Naive thymus-derived CD8-positive, alpha-beta T cell (primary cell): ENCODE data around the gene SERP2. TPM values are rescaled to one million over a fixed set of nuclear protein-coding genes. Genes with fewer than 3 reads are reported as not detected.
A peak's percentile ranks its signal among the peaks of the same experiment; 100 is the strongest.

Experiments
- ATAC-seq, 2 donors: fragments of 150-1000 bp; cut with Tn5 transposase in 1 of 2; sonication (Bioruptor Pico), chemical (Tn5 transposase) in 1 of 2; 1 replicate in 1 of 2; 2 replicates in 1 of 2; pipeline ENCODE4 v1.10.0; 2021; ENCODE audit warnings: mild to moderate bottlenecking in 2 of 2, moderate library complexity in 2 of 2
- POLR2A ChIA-PET: fragments of 350-600 bp; sonication (Branson Sonifier 250); formaldehyde crosslinking; loops from one replicate; lab custom pipeline; 2021; ENCODE audit warnings: antibody characterized with exemption; lab: Charles Lee
- DNase-seq, 10 donors: peaks; one replicate each; pipeline versions ENCODE4 v3.0.0 to v3.0.0-alpha.2; 2020 to 2022
- H3K27ac Mint-ChIP-seq, 10 donors: one replicate each; pipeline ENCODE4 v1.8.0; 2020 to 2022; ENCODE audit warnings: mild to moderate bottlenecking in 10 of 10, mixed read lengths in 10 of 10, moderate library complexity in 4 of 10, inconsistent platforms in 1 of 10
- H3K27me3 Mint-ChIP-seq, 5 donors: one replicate each; pipeline ENCODE4 v1.8.0; 2021 to 2022; ENCODE audit warnings: mixed read lengths in 5 of 5
- H3K36me3 Mint-ChIP-seq, 3 donors: one replicate each; pipeline ENCODE4 v1.8.0; 2020 to 2022; ENCODE audit warnings: mixed read lengths in 3 of 3, mild to moderate bottlenecking in 2 of 3, inconsistent platforms in 1 of 3
- H3K4me1 Mint-ChIP-seq, 4 donors: one replicate each; pipeline ENCODE4 v1.8.0; 2021 to 2022; ENCODE audit warnings: mixed read lengths in 4 of 4
- H3K4me3 Mint-ChIP-seq, 10 donors: one replicate each; pipeline ENCODE4 v1.8.0; 2020 to 2022; ENCODE audit warnings: mild to moderate bottlenecking in 10 of 10, mixed read lengths in 10 of 10, moderate library complexity in 6 of 10, inconsistent platforms in 1 of 10
- H3K9me3 Mint-ChIP-seq, 9 donors: one replicate each; pipeline ENCODE4 v1.8.0; 2020 to 2022; ENCODE audit warnings: mixed read lengths in 9 of 9, mild to moderate bottlenecking in 3 of 9, inconsistent platforms in 1 of 9, moderate library complexity in 1 of 9
- polyA plus RNA-seq, 3 donors: library from polyadenylated mRNA; unstranded; fragments of 300-500 nt; fragmentation: Illumina TruSeq; gene quantifications; one replicate each; pipeline ENCODE4 v1.2.3, GENCODE V29; 2021
- total RNA-seq, 8 experiments: library from RNA in 2 of 8; stranded (reverse) in 2 of 8; gene quantifications; one replicate each; pipeline ENCODE4 v1.2.3 and lab custom pipeline; 2021 to 2026

SERP2 gene
- total and polyA plus RNA-seq, 5 experiments from 2014 or later = 0.34 to 0.49 TPM; not detected in 3

GRCh38 chr13:44396701-44397580 lies 23.3 kb downstream of the SERP2 start:
- no peak overlapping the region for H3K4me3 Mint-ChIP-seq
- peaks cover 0 to 10% (median 1%) of the 10 kb centered on the region in 4 donors for H3K4me1 Mint-ChIP-seq
- H3K27ac Mint-ChIP-seq = no peak overlapping the region
- ATAC-seq = no peak
- POLR2A ChIA-PET = no interaction called here
- no peaks in the 10 kb centered on the region for H3K36me3 Mint-ChIP-seq
- no peak for DNase-seq
- H3K9me3 Mint-ChIP-seq = no peaks in the 10 kb centered on the region
- H3K27me3 Mint-ChIP-seq = peaks cover 0 to 13% (median 0%) of the 10 kb centered on the region in 5 donors

- Mint-ChIP-seq H3K27ac (peak overlapping the region in 1 of 10 donors; percentile 40), H3K4me3 (no peak overlapping the region), H3K4me1 (peaks cover 0 to 8% (median 1%) of the 10 kb centered on the region in 4 donors), H3K9me3 (no peaks in the 10 kb centered on the region), H3K36me3 (no peaks in the 10 kb centered on the region), H3K27me3 (peaks cover 0 to 8% (median 0%) of the 10 kb centered on the region in 5 donors)
- no peak for ATAC-seq
- no peak for DNase-seq
- POLR2A ChIA-PET = no interaction called here
Observed at GRCh38 chr13:44397766-44398223, 24.2 kb downstream of the SERP2 start.

- Mint-ChIP-seq H3K27me3 (peaks cover 0 to 12% (median 0%) of the 10 kb centered on the region in 5 donors), H3K36me3 (no peaks in the 10 kb centered on the region), H3K9me3 (no peaks in the 10 kb centered on the region), H3K27ac (no peak overlapping the region), H3K4me1 (no peaks in the 10 kb centered on the region), H3K4me3 (no peak overlapping the region)
- DNase-seq = no peak
- POLR2A ChIA-PET = no interaction called here
- no peak for ATAC-seq
Observed at GRCh38 chr13:44398606-44399005, 25.0 kb downstream of the SERP2 start.

- POLR2A ChIA-PET = no interaction called here
- Mint-ChIP-seq H3K4me3 (no peak overlapping the region), H3K27ac (no peak overlapping the region), H3K9me3 (no peaks in the 10 kb centered on the region), H3K4me1 (no peaks in the 10 kb centered on the region), H3K36me3 (no peaks in the 10 kb centered on the region), H3K27me3 (peaks cover 0 to 16% (median 2%) of the 10 kb centered on the region in 5 donors)
- DNase-seq (no peak), ATAC-seq (no peak)
Observed at GRCh38 chr13:44399074-44399473, 25.4 kb downstream of the SERP2 start.

- Mint-ChIP-seq H3K27ac (no peak overlapping the region), H3K36me3 (no peaks in the 10 kb centered on the region), H3K4me3 (no peak overlapping the region), H3K27me3 (peaks cover 0 to 23% (median 4%) of the 10 kb centered on the region in 5 donors), H3K9me3 (no peaks in the 10 kb centered on the region), H3K4me1 (no peaks in the 10 kb centered on the region)
- DNase-seq = no peak
- ATAC-seq = no peak
- POLR2A ChIA-PET = no interaction called here
Observed at GRCh38 chr13:44400736-44401135, 27.1 kb downstream of the SERP2 start.

GRCh38 chr13:44401577-44401976 lies 28.0 kb downstream of the SERP2 start:
- H3K4me3 Mint-ChIP-seq = no peak overlapping the region
- DNase-seq = no peak
- no peaks in the 10 kb centered on the region for H3K9me3 Mint-ChIP-seq
- POLR2A ChIA-PET = no interaction called here
- no peak for ATAC-seq
- H3K36me3 Mint-ChIP-seq = no peaks in the 10 kb centered on the region
- H3K4me1 Mint-ChIP-seq = no peaks in the 10 kb centered on the region
- H3K27me3 Mint-ChIP-seq = peaks cover 0 to 25% (median 5%) of the 10 kb centered on the region in 5 donors
- no peak overlapping the region for H3K27ac Mint-ChIP-seq

- H3K4me1 Mint-ChIP-seq = no peaks in the 10 kb centered on the region
Observed at GRCh38 chr13:44402899-44403445, 29.3 kb downstream of the SERP2 start.

GRCh38 chr13:44403461-44404056 lies 29.9 kb downstream of the SERP2 start:
- H3K4me3 Mint-ChIP-seq = no peak overlapping the region
- POLR2A ChIA-PET = no interaction called here
- ATAC-seq (no peak), DNase-seq (no peak)
- H3K27me3 Mint-ChIP-seq = peaks cover 2 to 23% (median 6%) of the 10 kb centered on the region in 5 donors
- no peaks in the 10 kb centered on the region for H3K9me3 Mint-ChIP-seq
- H3K27ac Mint-ChIP-seq = no peak overlapping the region
- no peaks in the 10 kb centered on the region for H3K4me1 Mint-ChIP-seq
- H3K36me3 Mint-ChIP-seq = no peaks in the 10 kb centered on the region

More at GRCh38 chr13:44402899-44403445, 29.3 kb downstream of the SERP2 start:
- H3K27ac Mint-ChIP-seq = no peak overlapping the region
- H3K9me3 Mint-ChIP-seq = no peaks in the 10 kb centered on the region
- ATAC-seq = no peak
- H3K4me3 Mint-ChIP-seq = no peak overlapping the region
- no peaks in the 10 kb centered on the region for H3K36me3 Mint-ChIP-seq
- POLR2A ChIA-PET = no interaction called here
- peaks cover 2 to 25% (median 6%) of the 10 kb centered on the region in 5 donors for H3K27me3 Mint-ChIP-seq
- DNase-seq = no peak

- no peak overlapping the region for H3K27ac Mint-ChIP-seq
- ATAC-seq (no peak), DNase-seq (no peak)
- no peaks in the 10 kb centered on the region for H3K9me3 Mint-ChIP-seq
- no peaks in the 10 kb centered on the region for H3K4me1 Mint-ChIP-seq
- POLR2A ChIA-PET = no interaction called here
- H3K27me3 Mint-ChIP-seq = peaks cover 2 to 17% (median 6%) of the 10 kb centered on the region in 5 donors
- H3K4me3 Mint-ChIP-seq = no peak overlapping the region
- no peaks in the 10 kb centered on the region for H3K36me3 Mint-ChIP-seq
Observed at GRCh38 chr13:44404261-44405132, 30.9 kb downstream of the SERP2 start.

GRCh38 chr13:44406617-44407016 lies 33.0 kb downstream of the SERP2 start:
- DNase-seq = no peak

GRCh38 chr13:44407379-44407778 lies 33.8 kb downstream of the SERP2 start:
- Mint-ChIP-seq H3K27me3 (peaks cover 3 to 17% (median 6%) of the 10 kb centered on the region in 5 donors), H3K4me1 (peaks cover 0 to 8% (median 7%) of the 10 kb centered on the region in 4 donors), H3K27ac (no peak overlapping the region), H3K36me3 (no peaks in the 10 kb centered on the region), H3K4me3 (no peak overlapping the region), H3K9me3 (no peaks in the 10 kb centered on the region)
- POLR2A ChIA-PET = no interaction called here
- DNase-seq = no peak
- ATAC-seq = no peak

More at GRCh38 chr13:44406617-44407016, 33.0 kb downstream of the SERP2 start:
- Mint-ChIP-seq H3K4me1 (peaks cover 0 to 4% (median under 1%) of the 10 kb centered on the region in 4 donors), H3K36me3 (no peaks in the 10 kb centered on the region), H3K27me3 (peaks cover 3 to 17% (median 6%) of the 10 kb centered on the region in 5 donors), H3K9me3 (no peaks in the 10 kb centered on the region), H3K27ac (no peak overlapping the region), H3K4me3 (no peak overlapping the region)
- POLR2A ChIA-PET = no interaction called here
- no peak for ATAC-seq

- Mint-ChIP-seq H3K9me3 (no peaks in the 10 kb centered on the region), H3K4me3 (no peak overlapping the region), H3K27me3 (peaks cover 3 to 17% (median 6%) of the 10 kb centered on the region in 5 donors), H3K27ac (no peak overlapping the region), H3K36me3 (no peaks in the 10 kb centered on the region), H3K4me1 (peaks cover 0 to 12% (median 9%) of the 10 kb centered on the region in 4 donors)
- POLR2A ChIA-PET = no interaction called here
- no peak for DNase-seq
- no peak for ATAC-seq
Observed at GRCh38 chr13:44407891-44408290, 34.3 kb downstream of the SERP2 start.
